Hematopoietic multipotent progenitor cell treated with erythropoietin and hydrocortisone succinate and interleukin-3 and kit ligand, for 4 days (in vitro differentiated cells): Measurements from ENCODE around the gene MCF2L.
"Not testable (repeated sequence)": the region's sequence is repeated elsewhere in the genome, so short reads cannot be mapped to it uniquely, and the experiment has no call there.

Experiments used
- DNase-seq: peaks from one replicate; pipeline ENCODE4 v3.0.0-alpha.2; 2015

Gene MCF2L

GRCh38 chr13:113052971-113053370 is 84.0 kb downstream of the MCF2L start:
- no peak for DNase-seq

DNA sequence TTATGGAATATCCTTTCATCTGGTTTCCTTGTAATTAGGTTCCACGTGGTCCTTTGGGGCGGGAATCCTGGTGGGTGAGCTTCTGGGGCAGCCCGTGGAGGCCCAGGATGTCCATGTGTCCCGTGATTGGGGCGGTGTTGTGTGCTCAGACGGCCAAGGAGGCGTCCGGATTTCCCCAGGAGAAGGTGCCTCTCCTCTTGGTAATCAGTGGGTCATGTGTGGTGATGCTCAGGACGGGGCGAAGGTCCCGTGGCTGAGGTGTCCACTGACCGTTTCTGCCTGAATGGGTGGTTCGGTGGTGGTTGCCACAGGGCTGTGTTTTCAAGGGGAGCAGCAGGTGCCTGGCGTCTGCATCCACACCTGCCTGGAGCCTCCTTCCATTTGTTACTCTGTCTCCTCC is 84.4 kb downstream of the MCF2L start:
- no peak for DNase-seq

- DNase-seq, result no peak
Observed at GRCh38 chr13:113053801-113054604, 85.0 kb downstream of the MCF2L start.

GRCh38 chr13:113057084-113057483 is 88.1 kb downstream of the MCF2L start:
- DNase-seq, result no peak

- not testable (repeated sequence) for DNase-seq
Observed at GRCh38 chr13:113057559-113057958, 88.5 kb downstream of the MCF2L start.

- no peak for DNase-seq
Observed at GRCh38 chr13:113058129-113058987, 89.3 kb downstream of the MCF2L start.

DNA sequence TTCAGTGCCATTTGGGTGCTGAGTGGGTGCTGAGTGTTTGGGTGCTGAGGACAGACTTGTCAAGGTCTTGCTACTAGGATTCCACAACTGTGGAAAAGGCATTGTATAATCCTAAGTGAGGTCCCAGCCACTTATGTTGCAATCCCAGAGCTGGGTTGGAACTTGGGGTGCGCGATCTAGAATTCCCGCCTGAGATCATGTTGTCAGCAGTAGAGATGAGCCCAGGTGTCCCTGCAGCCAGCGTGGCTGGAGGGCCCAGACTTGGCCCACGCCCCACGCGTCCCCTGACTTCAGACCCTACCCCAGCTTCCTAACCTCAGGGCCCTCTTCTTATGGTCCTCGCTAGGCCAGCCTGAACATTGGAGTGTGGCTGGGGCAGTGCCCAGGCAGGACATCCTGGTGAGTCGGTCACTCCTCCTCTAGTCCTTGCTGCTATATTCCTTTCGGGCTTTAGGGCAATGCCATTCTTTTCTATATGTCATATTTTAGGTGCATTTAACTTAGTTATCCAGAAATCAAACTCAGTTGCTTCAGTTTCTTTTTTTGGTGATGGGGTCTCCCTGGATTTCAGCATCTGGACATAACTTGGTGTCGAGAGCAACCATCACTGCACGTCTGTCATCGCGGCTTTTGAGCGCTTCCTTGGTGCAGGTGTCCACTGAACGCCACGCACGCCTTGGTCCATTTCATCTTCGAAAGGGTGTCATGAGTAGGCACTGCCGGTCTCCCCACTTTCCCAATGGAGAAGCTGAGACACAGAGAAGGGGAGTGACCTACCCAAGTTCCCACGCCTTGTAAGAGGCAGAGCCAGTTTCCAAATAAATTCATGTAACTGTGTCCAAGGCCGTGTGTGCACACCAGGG is 90.2 kb downstream of the MCF2L start:
- no peak for DNase-seq

DNA sequence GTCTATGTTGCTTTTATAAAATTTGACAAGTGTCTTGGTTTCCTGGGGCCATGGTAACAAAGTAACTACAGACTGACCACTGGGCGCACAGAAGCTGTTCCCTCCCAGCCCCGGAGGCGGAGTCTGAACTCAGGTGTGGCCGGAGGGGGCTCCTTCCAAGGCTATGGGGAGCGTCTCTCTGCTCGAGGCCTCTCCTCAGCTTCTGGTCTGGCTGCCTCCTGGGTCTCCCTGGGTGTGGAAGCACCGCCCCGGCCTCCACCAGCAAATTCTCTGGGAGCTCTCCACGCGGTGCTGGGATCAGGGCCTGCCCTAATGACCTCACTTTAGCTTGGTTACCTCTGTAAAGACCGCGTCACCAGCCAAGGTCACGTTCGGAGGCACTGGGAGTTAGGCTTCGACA is 90.9 kb downstream of the MCF2L start:
- DNase-seq, result no peak

DNA sequence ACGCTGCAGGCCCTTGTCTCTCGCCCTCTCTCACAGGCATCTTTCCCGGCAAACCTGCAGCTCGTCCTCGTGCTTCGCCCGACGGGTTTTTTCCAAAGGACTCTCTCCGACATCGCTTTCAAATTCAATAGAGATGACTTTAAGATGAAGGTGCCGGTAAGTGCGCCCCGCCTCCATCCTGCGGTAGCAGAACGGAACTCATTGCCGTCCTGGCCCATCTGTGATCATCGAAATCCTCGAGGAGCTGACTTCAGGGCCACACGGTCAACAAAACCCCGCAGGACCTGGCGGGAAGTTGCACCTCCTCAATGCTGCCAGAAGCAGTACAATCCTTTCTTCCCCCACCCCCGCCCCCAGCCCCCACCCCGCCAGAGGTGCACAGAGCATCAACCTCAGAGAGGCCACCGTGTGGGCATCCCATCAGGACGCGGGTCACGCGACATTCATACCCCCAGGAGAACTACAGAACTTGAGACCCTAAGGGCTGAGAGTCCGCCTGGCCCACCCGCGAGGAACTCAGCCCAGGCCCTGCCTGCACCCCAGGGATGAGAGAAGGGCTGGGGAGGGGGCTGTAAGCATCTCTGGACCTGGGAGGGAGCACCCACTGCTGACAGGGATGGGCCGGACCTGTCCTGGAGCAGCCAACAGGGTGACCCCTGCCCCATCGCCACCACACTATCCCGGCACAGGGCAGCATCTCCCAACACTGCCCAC is 91.7 kb downstream of the MCF2L start:
- no peak for DNase-seq

DNA sequence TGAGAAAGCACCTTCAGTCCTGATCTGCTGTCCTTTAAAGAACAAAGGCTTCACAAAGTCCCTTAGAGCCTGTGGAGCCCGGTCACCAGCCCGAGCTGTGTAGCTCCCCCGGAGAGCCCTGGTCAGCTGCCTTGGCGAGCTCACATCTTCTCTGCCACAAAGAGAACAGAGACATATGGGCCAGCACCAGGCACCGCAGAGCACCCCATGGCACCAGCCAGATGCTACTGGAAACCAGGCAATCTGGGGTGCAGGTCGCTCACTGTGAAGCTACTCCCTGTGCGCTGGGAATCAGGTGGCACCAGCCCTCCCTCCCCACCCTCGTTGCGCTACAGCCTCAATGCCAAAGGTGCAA is 92.2 kb downstream of the MCF2L start:
- no peak for DNase-seq

DNA sequence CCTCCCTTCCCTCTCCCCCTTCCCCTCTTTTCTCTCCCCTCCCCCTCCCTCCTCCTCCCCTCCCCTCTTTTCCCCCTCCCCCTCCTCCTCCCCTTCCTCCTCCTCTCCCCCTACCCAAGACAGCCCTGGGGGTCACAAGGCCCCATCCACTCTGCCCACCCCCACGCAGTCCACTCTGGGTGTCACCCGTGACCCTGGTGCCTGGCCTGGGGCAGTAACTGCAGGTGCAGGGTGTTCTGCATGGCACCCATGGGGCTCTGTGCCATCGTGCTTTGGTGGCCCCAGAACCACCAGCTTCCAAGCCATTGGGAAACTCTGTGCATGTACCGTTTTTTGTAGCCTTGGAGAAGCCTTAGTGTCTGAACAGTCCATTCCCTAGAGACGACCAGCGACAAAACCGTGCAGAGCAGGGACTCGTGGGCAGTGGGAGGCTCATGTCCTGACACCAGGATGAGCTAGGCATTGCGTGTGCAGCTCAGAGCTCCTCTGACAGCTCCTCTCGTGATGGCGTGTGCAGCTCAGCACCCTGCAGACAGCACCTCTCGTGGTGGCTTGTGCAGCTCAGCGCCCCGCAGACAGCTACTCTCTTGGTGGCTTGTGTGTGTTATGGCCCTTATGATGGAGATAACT is 92.9 kb downstream of the MCF2L start:
- no peak for DNase-seq

- DNase-seq, result no peak
Observed at GRCh38 chr13:113062691-113063090, 93.7 kb downstream of the MCF2L start.

- DNase-seq, result no peak
Observed at GRCh38 chr13:113063091-113063491, 94.1 kb downstream of the MCF2L start.

DNA sequence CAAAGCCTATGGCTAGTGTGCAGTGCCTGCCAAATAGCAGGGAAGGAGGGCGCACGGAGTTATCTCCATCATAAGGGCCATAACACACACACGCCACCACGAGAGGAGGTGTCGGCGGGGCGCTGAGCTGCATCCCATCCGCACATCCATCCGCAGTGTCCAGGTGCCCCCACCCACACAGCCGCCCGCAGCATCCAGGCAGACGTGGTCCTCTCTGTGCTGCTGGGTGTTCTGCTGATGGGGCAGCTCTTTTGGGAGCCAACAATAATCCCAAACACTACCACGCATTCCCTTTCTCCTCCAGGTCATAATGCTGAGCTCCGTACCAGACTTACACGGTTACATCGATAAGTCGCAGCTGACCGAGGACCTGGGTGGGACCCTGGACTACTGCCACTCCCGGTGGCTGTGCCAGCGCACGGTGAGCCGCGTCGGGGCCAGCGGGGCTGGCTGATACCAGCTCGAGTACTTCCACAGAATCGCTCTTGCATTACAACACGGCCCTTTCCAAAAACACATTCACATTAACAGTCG is 95.1 kb downstream of the MCF2L start:
- no peak for DNase-seq

DNA sequence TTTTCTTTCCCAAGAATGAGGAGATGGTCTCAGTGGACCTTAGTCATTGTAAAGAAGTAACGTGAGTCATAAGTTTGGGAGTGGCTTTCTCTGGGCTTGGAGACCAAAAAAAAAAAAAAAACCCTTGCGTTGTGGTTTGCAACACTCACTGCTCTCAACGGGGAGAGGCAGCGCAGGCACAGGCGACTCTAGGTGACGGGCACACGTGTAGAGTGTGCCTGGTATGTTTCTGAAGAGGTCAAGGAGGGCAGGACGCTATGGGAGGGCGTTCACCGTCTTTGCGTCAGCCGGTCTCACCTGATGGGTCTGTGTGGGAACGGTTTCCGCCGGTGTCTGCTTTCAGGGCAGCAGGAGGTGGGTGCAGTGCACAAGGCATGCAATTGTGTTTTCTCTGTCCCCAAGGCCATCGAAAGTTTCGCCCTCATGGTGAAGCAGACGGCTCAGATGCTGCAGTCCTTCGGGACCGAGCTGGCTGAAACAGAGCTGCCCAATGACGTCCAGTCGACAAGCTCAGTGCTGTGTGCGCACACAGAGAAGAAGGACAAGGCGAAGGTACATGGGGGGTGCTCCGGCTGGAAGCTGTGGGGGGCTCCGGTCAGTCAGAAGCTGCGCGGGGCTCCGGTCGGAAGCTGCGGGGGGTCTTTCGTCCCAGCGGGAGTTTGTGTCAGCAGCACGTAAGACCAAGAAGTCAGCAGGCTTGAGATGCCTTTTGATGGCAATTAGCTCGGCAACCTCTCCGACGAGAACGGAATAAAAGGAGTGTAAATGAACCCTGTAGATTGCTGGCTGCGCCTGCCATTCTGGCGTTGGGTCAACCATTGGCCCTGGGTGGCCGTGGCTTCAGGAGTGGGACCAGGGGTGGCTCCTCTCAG is 95.8 kb downstream of the MCF2L start:
- no peak for DNase-seq

DNA sequence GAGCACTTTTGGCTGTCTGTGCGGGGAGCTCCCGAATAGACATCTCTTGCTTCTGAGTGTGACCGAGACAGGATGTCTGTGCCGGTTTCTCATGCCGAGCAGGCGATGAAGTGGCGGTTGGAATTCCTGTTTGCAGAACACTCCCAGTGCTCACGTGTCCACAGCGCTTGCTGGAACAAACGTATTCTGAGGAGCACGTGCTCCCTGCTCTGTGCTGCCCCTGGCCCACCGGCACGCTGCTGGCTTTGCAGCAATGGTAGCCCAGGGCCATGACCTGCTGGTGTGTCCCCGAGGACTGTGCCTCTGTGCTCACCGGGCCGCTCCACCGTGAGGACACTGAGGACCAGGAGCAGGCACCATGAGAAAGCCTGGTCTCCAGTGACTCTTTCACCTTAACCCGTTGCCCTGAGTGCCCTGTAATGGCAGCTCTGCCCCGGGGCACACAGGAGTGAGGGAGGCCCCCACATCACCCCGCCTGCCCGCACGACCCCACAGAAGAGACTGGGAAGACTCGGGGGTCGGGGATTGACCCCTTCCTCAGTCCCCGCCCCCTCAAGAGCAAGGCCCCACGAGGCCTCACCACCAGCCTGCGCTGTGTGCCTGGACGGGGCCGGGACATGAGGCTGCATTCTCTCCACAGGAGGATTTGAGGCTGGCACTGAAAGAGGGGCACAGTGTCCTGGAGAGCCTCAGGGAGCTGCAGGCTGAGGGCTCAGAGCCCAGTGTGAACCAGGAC is 96.6 kb downstream of the MCF2L start:
- no peak for DNase-seq

- DNase-seq, result no peak
Observed at GRCh38 chr13:113066142-113066455, 97.1 kb downstream of the MCF2L start.

GRCh38 chr13:113066746-113067145 is 97.7 kb downstream of the MCF2L start:
- no peak for DNase-seq

GRCh38 chr13:113069861-113070805 is 101.1 kb downstream of the MCF2L start:
- no peak for DNase-seq
